Ishikawa (cell line): ENCODE measurements around the gene MOB4.

ENCODE experiments used
- CEBPB ChIP-seq: IDR thresholded peaks from 2 replicates; pipeline ENCODE4 v1.6.1; 2012
- TAF1 ChIP-seq: IDR thresholded peaks from 2 replicates; pipeline ENCODE4 v1.6.1; 2012; ENCODE audit warnings: low read depth, mild to moderate bottlenecking
- TCF12 ChIP-seq: IDR thresholded peaks from 2 replicates; pipeline ENCODE4 v1.6.1; 2012; ENCODE audit warnings: low read depth
- TEAD4 ChIP-seq: IDR thresholded peaks from 2 replicates; pipeline ENCODE4 v1.6.1; 2012

- TF ChIP-seq TCF12 (no peak), TAF1 (no peak), TEAD4 (no peak), CEBPB (no peak)
Measured at GRCh38 chr2:197556456-197556855, 40.6 kb downstream of the MOB4 start.
